ENCODE data around the gene CTRL. TPM values are rescaled to one million over a fixed set of nuclear protein-coding genes. Genes with fewer than 3 reads are reported as not detected.
"Not testable (repeated sequence)": the region's sequence is repeated elsewhere in the genome, so short reads cannot be mapped to it uniquely, and the experiment has no call there.

CTRL gene
- total RNA-seq, 1 donor from 2014 or later = 1.0 TPM

DNA sequence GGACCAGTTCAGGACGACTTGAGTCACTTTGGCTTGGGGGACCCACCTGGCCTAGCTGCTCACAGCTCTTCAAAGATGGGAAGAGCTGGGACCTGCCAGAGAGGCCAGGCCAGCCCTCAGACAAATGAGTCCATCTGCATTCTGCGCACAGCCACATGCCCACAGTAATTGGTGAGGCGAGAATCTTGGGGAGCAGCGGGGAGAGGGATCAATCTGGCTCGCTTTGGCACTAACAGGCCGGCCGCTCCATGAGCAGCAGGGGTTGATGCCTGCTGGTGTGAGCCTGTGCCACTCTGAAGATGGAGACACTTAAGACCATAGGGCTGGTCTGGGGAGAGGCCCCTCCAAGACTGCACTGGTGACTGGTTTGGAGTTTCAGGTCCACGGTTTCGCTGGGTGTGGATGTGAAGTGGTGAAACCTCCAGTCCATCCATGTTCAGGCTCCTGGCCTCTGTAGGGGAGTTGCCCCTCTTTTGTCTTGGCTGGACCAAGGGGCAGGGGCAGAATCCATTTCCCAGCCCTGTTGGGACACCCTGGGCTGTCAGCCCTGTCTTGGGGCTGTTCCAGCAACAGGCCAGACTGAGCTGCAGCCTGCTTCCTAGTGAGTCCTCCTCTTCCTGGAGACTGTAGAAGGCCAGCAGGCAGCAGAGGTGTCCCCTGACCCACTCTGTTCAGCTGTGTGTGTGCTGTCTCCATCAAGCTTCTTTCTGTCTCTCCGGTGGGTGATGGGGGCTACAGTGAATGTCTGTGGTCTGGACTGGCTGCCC is 7.3 kb downstream of the CTRL start:
- no peak overlapping the region for H3K27ac ChIP-seq (ENCODE audit: low read depth, low read length)
- peaks cover 48 to 87% (median 73%) of the 10 kb centered on the region in 3 donors for H3K4me1 ChIP-seq (ENCODE audit: control insufficient read depth in 3 of 3, insufficient read depth in 3 of 3, low read length in 3 of 3)
- H3K9me3 ChIP-seq (ENCODE audit: control insufficient read depth in 3 of 3, low read length in 3 of 3) = no peaks in the 10 kb centered on the region
- H3K9ac ChIP-seq (ENCODE audit: low read depth in 1 of 3, low read length in 3 of 3) = peak overlapping the region in 2 of 3 donors; percentile 3 to 54
- peaks cover 16 to 29% (median 27%) of the 10 kb centered on the region in 3 donors for H3K36me3 ChIP-seq (ENCODE audit: control insufficient read depth in 3 of 3, insufficient read depth in 3 of 3, low read length in 3 of 3)
- no peak overlapping the region for H3K4me3 ChIP-seq (ENCODE audit: low read length in 3 of 3)
- H3K27me3 ChIP-seq (ENCODE audit: control insufficient read depth in 3 of 3, insufficient read depth in 3 of 3, low read length in 3 of 3) = no peaks in the 10 kb centered on the region

DNA sequence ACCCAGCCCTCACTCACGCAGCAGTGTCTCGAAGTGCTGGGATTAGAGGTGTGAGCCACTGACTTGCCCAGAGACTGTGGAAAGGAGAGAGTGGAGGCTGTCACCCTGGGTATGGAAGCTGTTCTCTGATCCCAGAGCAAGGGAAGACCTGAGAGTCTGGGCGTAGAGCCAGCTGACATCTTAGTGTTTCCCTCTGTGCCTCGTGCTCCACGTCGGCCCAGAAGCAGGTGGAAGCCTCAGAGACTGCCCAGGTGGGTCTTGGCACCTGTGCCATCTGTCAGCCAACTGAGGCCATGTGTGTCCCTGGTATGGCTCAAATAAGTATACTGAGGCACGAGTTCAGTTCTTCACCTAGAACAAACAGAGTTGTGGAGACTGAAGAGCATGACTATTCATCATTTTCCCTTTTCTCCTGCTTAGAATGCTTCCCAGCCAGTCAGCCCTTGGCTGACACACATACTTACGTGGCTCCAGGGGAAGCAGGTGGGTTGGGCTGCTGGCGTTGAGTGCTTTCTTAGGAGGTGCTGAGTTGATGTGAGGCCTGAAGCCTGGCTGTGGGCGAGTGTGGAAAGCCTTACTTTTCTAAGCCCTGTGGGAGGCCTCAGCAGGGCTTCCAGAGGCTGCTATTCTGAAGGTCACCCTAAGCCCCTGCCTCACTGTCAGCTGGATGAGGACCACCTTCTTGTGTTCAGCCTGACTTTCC is 8.1 kb downstream of the CTRL start:
- no peak overlapping the region for H3K4me3 ChIP-seq (ENCODE audit: low read length in 3 of 3)

DNA sequence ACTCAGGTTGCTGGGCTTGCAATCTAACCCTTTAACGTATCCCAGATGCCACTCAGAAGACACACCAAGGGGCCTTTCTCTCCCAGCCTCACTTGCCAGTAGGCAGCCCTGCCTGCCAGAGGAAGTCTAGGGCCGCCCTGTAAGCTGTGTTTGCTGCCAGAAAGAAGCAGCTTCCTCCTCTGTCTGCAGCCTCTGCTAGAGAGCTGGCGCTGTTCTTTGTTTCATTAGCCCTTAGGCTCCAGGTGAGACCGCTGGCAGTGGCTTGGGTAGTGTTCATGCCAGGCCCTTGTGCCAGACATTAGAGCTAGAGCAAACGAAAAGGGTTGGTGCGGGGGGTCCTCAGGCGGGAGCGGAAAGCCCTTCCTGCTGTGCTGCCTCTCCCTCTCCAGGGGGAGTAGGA is 8.9 kb downstream of the CTRL start:
- Histone ChIP-seq H3K36me3 (ENCODE audit: control insufficient read depth in 3 of 3, insufficient read depth in 3 of 3, low read length in 3 of 3) (peaks cover 11 to 18% (median 16%) of the 10 kb centered on the region in 3 donors), H3K4me1 (ENCODE audit: control insufficient read depth in 3 of 3, insufficient read depth in 3 of 3, low read length in 3 of 3) (peaks cover 63 to 92% (median 82%) of the 10 kb centered on the region in 3 donors), H3K27ac (ENCODE audit: low read depth, low read length) (no peak overlapping the region)

More for the DNA sequence above, 8.1 kb downstream of the CTRL start:
- Histone ChIP-seq H3K27ac (ENCODE audit: low read depth, low read length) (no peak overlapping the region), H3K36me3 (ENCODE audit: control insufficient read depth in 3 of 3, insufficient read depth in 3 of 3, low read length in 3 of 3) (peaks cover 16 to 26% (median 23%) of the 10 kb centered on the region in 3 donors), H3K27me3 (ENCODE audit: control insufficient read depth in 3 of 3, insufficient read depth in 3 of 3, low read length in 3 of 3) (no peaks in the 10 kb centered on the region), H3K4me1 (ENCODE audit: control insufficient read depth in 3 of 3, insufficient read depth in 3 of 3, low read length in 3 of 3) (peaks cover 55 to 92% (median 81%) of the 10 kb centered on the region in 3 donors), H3K9me3 (ENCODE audit: control insufficient read depth in 3 of 3, low read length in 3 of 3) (no peaks in the 10 kb centered on the region), H3K9ac (ENCODE audit: low read depth in 1 of 3, low read length in 3 of 3) (peak overlapping the region; percentile 24 to 54 (median 25))

DNA sequence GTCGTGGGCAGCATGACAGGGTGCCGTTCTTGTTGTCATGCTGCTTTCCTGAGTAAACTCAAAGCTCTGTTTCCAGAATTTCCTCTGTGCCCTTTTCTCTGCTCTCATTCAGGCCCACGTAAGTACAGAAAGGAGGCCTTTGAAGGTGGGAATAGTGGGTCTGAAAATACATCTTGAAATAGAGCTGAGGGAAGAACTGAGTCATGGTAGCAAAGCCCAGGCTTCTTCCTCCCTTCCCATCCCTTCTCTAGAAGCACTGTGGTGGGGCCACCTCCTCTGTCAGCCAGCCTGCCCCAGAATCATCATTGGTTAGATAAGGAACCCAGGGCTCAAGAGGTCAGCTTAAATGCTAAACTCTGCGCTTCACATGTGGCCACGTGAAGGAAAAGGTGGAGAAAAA is 9.4 kb downstream of the CTRL start:
- no peak overlapping the region for H3K27ac ChIP-seq (ENCODE audit: low read depth, low read length)
- peaks cover 65 to 93% (median 86%) of the 10 kb centered on the region in 3 donors for H3K4me1 ChIP-seq (ENCODE audit: control insufficient read depth in 3 of 3, insufficient read depth in 3 of 3, low read length in 3 of 3)
- no peak overlapping the region for H3K4me3 ChIP-seq (ENCODE audit: low read length in 3 of 3)
- no peaks in the 10 kb centered on the region for H3K9me3 ChIP-seq (ENCODE audit: control insufficient read depth in 3 of 3, low read length in 3 of 3)
- no peaks in the 10 kb centered on the region for H3K27me3 ChIP-seq (ENCODE audit: control insufficient read depth in 3 of 3, insufficient read depth in 3 of 3, low read length in 3 of 3)
- peaks cover 6 to 13% (median 11%) of the 10 kb centered on the region in 3 donors for H3K36me3 ChIP-seq (ENCODE audit: control insufficient read depth in 3 of 3, insufficient read depth in 3 of 3, low read length in 3 of 3)
- peak overlapping the region in 2 of 3 donors; percentile 6 to 11 for H3K9ac ChIP-seq (ENCODE audit: low read depth in 1 of 3, low read length in 3 of 3)

More for the DNA sequence above, 8.9 kb downstream of the CTRL start:
- Histone ChIP-seq H3K9me3 (ENCODE audit: control insufficient read depth in 3 of 3, low read length in 3 of 3) (no peaks in the 10 kb centered on the region), H3K9ac (ENCODE audit: low read depth in 1 of 3, low read length in 3 of 3) (peak overlapping the region in 2 of 3 donors; percentile 25 to 54), H3K4me3 (ENCODE audit: low read length in 3 of 3) (no peak overlapping the region), H3K27me3 (ENCODE audit: control insufficient read depth in 3 of 3, insufficient read depth in 3 of 3, low read length in 3 of 3) (no peaks in the 10 kb centered on the region)

DNA sequence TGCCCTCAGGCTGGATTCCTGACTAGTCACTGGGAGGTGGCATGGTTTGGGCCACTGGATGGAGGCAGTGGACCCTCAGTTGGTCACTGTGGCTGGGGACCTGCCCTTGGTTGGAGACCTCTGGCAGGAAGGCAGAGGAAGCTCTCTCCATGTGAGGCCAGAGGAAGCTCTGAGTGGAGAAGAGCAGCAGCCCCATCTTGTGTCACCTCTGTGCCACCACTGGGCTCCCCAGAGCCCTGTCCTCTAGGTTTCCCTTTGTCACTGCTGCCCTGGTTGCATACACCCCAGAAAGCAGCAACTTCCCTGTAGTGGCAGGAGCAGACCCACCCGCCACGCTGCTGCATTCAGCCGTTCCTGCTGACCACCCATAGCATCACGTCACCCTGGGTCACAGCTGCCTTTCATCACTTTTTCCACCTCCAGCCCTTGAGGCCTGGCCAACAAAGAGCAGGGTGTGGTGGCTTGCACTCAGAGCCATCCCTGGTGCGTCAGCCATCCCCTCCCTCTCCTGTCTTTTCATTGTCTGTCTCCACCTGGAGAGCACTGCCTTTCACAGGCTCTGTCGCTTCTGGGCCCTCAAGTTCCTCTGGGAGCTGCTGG is 11.9 kb downstream of the CTRL start:
- peak overlapping the region; percentile 3 for H3K27ac ChIP-seq (ENCODE audit: low read depth, low read length)

DNA sequence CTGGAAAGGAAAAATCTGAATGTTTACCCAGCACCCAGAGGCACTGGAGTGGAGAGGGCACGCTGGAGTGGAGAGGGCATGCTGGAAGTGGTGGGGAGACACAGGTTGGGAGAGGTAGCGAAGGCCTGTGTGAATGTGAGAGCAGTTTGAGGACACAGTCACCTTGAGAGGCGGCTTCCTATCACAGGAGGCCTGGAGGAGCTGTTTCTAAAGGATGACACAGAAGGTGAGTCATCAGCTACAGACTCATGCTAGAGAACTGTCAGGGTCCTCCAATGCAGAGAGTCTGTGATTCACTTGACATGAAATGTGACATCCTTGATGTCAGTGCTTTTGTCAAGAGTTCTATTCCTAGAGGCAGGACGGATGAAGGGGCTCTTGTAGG is 13.8 kb downstream of the CTRL start:
- Histone ChIP-seq H3K27ac (ENCODE audit: low read depth, low read length) (peak overlapping the region; percentile 81), H3K27me3 (ENCODE audit: control insufficient read depth in 3 of 3, insufficient read depth in 3 of 3, low read length in 3 of 3) (no peaks in the 10 kb centered on the region), H3K9me3 (ENCODE audit: control insufficient read depth in 3 of 3, low read length in 3 of 3) (no peaks in the 10 kb centered on the region), H3K4me3 (ENCODE audit: low read length in 3 of 3) (peak overlapping the region in 2 of 3 donors; percentile 3 to 63), H3K4me1 (ENCODE audit: control insufficient read depth in 3 of 3, insufficient read depth in 3 of 3, low read length in 3 of 3) (peaks cover 68 to 82% (median 76%) of the 10 kb centered on the region in 3 donors), H3K9ac (ENCODE audit: low read depth in 1 of 3, low read length in 3 of 3) (peak overlapping the region; percentile 50 to 80 (median 61)), H3K36me3 (ENCODE audit: control insufficient read depth in 3 of 3, insufficient read depth in 3 of 3, low read length in 3 of 3) (peaks cover 5 to 10% (median 6%) of the 10 kb centered on the region in 3 donors)

More for the DNA sequence above, 11.9 kb downstream of the CTRL start:
- peak overlapping the region in 2 of 3 donors; percentile 36 to 80 for H3K9ac ChIP-seq (ENCODE audit: low read depth in 1 of 3, low read length in 3 of 3)
- peaks cover 71 to 97% (median 92%) of the 10 kb centered on the region in 3 donors for H3K4me1 ChIP-seq (ENCODE audit: control insufficient read depth in 3 of 3, insufficient read depth in 3 of 3, low read length in 3 of 3)
- no peak overlapping the region for H3K4me3 ChIP-seq (ENCODE audit: low read length in 3 of 3)
- peaks cover 11 to 17% (median 13%) of the 10 kb centered on the region in 3 donors for H3K36me3 ChIP-seq (ENCODE audit: control insufficient read depth in 3 of 3, insufficient read depth in 3 of 3, low read length in 3 of 3)
- H3K9me3 ChIP-seq (ENCODE audit: control insufficient read depth in 3 of 3, low read length in 3 of 3) = no peaks in the 10 kb centered on the region
- H3K27me3 ChIP-seq (ENCODE audit: control insufficient read depth in 3 of 3, insufficient read depth in 3 of 3, low read length in 3 of 3) = no peaks in the 10 kb centered on the region

DNA sequence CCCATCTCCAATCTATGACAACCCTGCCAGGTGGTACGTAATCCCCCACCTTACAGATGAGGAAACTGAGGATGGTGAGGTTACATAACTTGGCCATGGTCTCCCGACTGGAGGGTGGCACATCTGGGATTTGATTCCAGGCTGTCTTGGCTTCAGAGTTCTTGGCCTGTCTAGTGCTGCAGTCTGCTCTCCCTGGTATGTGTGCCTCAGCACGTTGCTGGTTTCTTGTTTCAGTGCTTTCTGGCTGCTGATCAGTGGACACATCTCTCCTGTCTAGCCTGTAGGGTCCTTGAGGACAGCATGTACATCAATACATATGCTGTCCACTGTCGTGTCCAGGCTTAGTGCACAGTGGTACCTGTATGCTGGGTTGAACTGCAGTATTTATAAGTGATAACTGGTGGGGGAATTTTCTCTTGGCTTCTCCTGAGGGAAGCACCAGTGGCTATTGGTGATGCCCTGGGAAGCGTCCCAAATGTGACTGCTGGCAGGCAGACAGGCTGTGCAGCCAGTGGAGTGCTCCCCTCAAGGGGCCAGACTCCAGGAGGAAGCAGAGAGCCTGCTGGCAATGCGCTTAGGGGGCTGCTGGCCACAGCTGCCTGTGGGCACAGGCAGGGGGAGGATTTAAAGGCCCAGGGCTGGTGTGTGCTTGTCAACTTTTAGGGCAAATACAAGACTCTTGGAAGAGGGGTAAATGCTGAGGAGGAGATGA is 14.4 kb downstream of the CTRL start:
- H3K4me3 ChIP-seq (ENCODE audit: low read length in 3 of 3) = peak overlapping the region in 2 of 3 donors; percentile 3 to 63
- H3K36me3 ChIP-seq (ENCODE audit: control insufficient read depth in 3 of 3, insufficient read depth in 3 of 3, low read length in 3 of 3) = peaks cover 5 to 10% (median 7%) of the 10 kb centered on the region in 3 donors
- H3K27ac ChIP-seq (ENCODE audit: low read depth, low read length) = peak overlapping the region; percentile 81
- peak overlapping the region; percentile 50 to 80 (median 61) for H3K9ac ChIP-seq (ENCODE audit: low read depth in 1 of 3, low read length in 3 of 3)
- peaks cover 63 to 76% (median 72%) of the 10 kb centered on the region in 3 donors for H3K4me1 ChIP-seq (ENCODE audit: control insufficient read depth in 3 of 3, insufficient read depth in 3 of 3, low read length in 3 of 3)
- H3K9me3 ChIP-seq (ENCODE audit: control insufficient read depth in 3 of 3, low read length in 3 of 3) = no peaks in the 10 kb centered on the region
- H3K27me3 ChIP-seq (ENCODE audit: control insufficient read depth in 3 of 3, insufficient read depth in 3 of 3, low read length in 3 of 3) = no peaks in the 10 kb centered on the region

DNA sequence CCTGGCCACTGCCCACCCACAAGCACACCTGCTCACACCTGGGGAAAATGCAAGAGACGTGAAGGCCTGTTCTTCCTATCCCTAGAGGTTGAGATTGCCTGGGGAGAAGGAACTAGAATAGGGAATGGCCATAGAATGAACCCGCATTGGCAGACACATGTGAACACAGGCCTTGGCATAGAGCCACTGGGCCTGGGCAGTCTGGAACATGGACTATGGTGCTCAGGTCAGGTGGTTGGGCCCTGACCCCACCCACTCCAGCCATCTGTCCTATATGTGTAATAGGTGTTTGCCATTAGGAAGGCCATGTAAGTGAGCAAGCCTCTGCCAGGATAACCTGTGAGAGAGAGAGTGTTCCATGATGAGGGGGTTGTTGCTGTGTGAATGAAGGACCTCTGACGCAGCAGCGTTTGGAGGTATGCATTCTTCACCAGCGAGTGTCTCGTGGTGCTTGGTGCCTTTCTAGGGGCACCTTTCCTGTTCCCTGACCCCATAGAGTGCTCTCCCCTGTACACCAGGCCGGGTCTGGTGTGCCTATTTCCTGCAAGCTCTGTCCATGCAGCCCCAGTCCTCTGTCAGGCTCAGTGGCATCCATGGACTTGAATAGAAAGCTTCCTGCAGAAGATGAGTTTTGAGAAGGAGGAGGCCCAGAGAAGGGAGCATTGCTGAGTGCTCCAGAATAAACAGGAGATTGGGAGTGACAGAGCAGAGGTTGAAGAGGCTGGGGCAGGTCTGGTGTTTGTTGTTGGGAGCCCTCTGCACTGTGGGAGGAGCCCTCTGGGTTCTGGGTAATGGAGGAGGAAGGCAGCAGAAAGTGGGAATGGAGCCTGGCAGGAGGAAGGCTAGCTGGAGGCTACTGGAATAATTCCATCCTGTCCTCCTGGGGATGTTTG is 15.6 kb downstream of the CTRL start:
- H3K4me3 ChIP-seq (ENCODE audit: low read length in 3 of 3) = peak overlapping the region in 1 of 3 donors; percentile 13
- H3K27ac ChIP-seq (ENCODE audit: low read depth, low read length) = peak overlapping the region; percentile 81
- no peaks in the 10 kb centered on the region for H3K27me3 ChIP-seq (ENCODE audit: control insufficient read depth in 3 of 3, insufficient read depth in 3 of 3, low read length in 3 of 3)
- H3K9ac ChIP-seq (ENCODE audit: low read depth in 1 of 3, low read length in 3 of 3) = peak overlapping the region in 2 of 3 donors; percentile 36 to 62
- H3K36me3 ChIP-seq (ENCODE audit: control insufficient read depth in 3 of 3, insufficient read depth in 3 of 3, low read length in 3 of 3) = peaks cover 14 to 17% (median 15%) of the 10 kb centered on the region in 3 donors
- no peaks in the 10 kb centered on the region for H3K9me3 ChIP-seq (ENCODE audit: control insufficient read depth in 3 of 3, low read length in 3 of 3)
- peaks cover 61 to 74% (median 64%) of the 10 kb centered on the region in 3 donors for H3K4me1 ChIP-seq (ENCODE audit: control insufficient read depth in 3 of 3, insufficient read depth in 3 of 3, low read length in 3 of 3)

DNA sequence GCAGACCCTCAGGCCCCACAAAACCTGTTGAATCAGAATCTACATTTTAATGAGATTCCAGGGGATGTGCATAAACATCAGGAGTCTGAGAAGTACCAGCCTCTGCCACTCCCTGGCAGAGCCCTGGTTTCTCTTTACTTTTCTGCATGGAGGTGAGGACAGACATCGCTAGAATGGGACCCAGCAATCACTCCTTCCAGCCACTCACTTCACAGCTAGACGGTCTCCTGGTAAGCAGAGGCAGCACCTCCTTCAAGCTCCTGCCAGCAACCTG is 16.2 kb downstream of the CTRL start:
- not testable (repeated sequence) for H3K4me3 ChIP-seq (ENCODE audit: low read length in 3 of 3); H3K9me3 ChIP-seq (ENCODE audit: control insufficient read depth in 3 of 3, low read length in 3 of 3); H3K27ac ChIP-seq (ENCODE audit: low read depth, low read length); H3K27me3 ChIP-seq (ENCODE audit: control insufficient read depth in 3 of 3, insufficient read depth in 3 of 3, low read length in 3 of 3)
- Histone ChIP-seq H3K36me3 (ENCODE audit: control insufficient read depth in 3 of 3, insufficient read depth in 3 of 3, low read length in 3 of 3) (peaks cover 15 to 22% (median 18%) of the 10 kb centered on the region in 3 donors), H3K4me1 (ENCODE audit: control insufficient read depth in 3 of 3, insufficient read depth in 3 of 3, low read length in 3 of 3) (peaks cover 57 to 73% (median 62%) of the 10 kb centered on the region in 3 donors), H3K9ac (ENCODE audit: low read depth in 1 of 3, low read length in 3 of 3) (peak overlapping the region in 1 of 3 donors; percentile 4)

Data from skeletal muscle tissue (tissue), 4 donors.